ENCODE measurements around the gene CEACAM21.

Gene CEACAM21

GRCh38 chr19:41620171-41620570 lies 44.2 kb downstream of the CEACAM21 start:
- no peak for FAIRE-seq

GRCh38 chr19:41621226-41621625 lies 45.3 kb downstream of the CEACAM21 start:
- no peak for FAIRE-seq

GRCh38 chr19:41621654-41622053 lies 45.7 kb downstream of the CEACAM21 start:
- no peak for FAIRE-seq

- no peak for FAIRE-seq
Observed at GRCh38 chr19:41623360-41623759, 47.4 kb downstream of the CEACAM21 start.

- no peak for FAIRE-seq
Observed at GRCh38 chr19:41624515-41624914, 48.5 kb downstream of the CEACAM21 start.

- FAIRE-seq, result no peak
Observed at GRCh38 chr19:41624937-41625336, 49.0 kb downstream of the CEACAM21 start.

GRCh38 chr19:41626278-41626677 lies 50.3 kb downstream of the CEACAM21 start:
- no peak for FAIRE-seq

- no peak for FAIRE-seq
Observed at GRCh38 chr19:41626877-41627276, 50.9 kb downstream of the CEACAM21 start, which contains the start of gene CEACAM4. Gene CEACAM4, minus strand, starts transcription at chr19:41627074. Its CDS starts 111 bp downstream, at chr19:41626963.

- FAIRE-seq, result no peak
Observed at GRCh38 chr19:41627966-41628675, 52.2 kb downstream of the CEACAM21 start.

Data from endometrium (tissue), 2 donors.